OCI-LY3 (cell line): Measurements from ENCODE around the gene SYT1.

Source experiments
- CTCF ChIP-seq: fragments of 200-600, 300-600 bp; sonication (generic); IDR thresholded peaks from 2 replicates; pipeline ENCODE4 v1.5.1; 2014; ENCODE audit warnings: antibody characterized with exemption, low read length, low read depth
- EZH2phosphoT487 ChIP-seq: fragments of 200-600 bp; shearing (Covaris generic); IDR thresholded peaks from 2 replicates; pipeline ENCODE4 v1.6.1; 2018; ENCODE audit warnings: antibody characterized with exemption, mixed run types, low read depth

DNA sequence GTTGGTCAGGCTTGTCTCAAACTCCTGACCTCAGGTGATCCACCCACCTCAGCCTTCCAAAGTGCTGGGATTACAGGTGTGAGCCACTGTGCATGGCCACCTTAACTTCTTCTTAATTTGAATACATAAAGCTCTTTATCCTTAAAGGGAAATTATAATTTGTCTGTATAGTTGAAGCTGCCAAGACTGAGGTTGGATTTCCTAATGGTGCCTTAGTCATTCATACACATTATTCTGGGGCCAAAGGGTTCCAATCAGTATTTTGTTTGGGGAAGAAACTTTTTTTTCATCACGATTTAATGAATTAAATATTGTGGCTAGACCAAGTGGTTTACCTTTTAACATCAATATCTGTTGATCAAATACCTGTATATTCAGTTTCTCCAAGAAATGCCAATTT lies 135.9 kb downstream of the SYT1 start:
- TF ChIP-seq CTCF (no peak), EZH2phosphoT487 (no peak)
